GM13976 (cell line): ENCODE measurements around the gene TACC2.

Source experiments
- DNase-seq: peaks from one replicate; pipeline ENCODE4 v3.0.0; 2012; ENCODE audit warnings: low spot score
- CTCF ChIP-seq: IDR thresholded peaks from 2 replicates; pipeline ENCODE4 v1.5.1; 2012; ENCODE audit warnings: borderline replicate concordance, mild to moderate bottlenecking; ENCODE audit not compliant: insufficient read depth; ENCODE audit errors: extremely low read depth, missing control alignments, control extremely low read depth
- in situ Hi-C: fragments of 300-500 bp; cut with MboI; formaldehyde crosslinking; loops from one replicate; pipeline ENCODE4 v1.12.0; 2022; ENCODE audit warnings: low sequenced_read_pairs, mixed read lengths, inconsistent platforms; ENCODE audit not compliant: unreplicated experiment

Gene TACC2

GRCh38 chr10:121988361-121989324 is at the start of gene TACC2:
TSS of gene TACC2 (plus strand) at chr10:121989163. CDS start at chr10:122021982, 32,819 bp downstream.
- TF ChIP-seq CTCF = no peak
- in situ Hi-C loops = no loop called here
- DNase-seq = no peak

DNA sequence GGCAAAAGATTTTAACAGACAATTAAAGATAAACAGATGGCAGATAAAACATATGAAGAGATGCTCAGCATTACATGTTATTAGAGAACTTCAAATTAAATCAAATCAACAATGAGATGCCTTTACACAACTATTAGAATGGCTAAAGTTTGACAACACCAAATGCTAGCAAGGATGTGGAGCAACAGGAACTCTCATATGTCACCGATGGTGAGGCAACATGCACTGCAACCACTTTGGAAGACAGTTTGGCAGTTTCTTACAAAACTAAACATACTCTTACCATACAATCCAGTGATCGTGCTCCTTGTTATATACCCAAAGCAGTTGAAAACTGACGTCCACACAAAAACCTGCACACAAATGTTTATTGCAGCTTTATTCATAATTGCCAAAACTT is 47.4 kb upstream of the TACC2 start:
- no peak for DNase-seq
- in situ Hi-C loops = no loop called here
- TF ChIP-seq CTCF = no peak

DNA sequence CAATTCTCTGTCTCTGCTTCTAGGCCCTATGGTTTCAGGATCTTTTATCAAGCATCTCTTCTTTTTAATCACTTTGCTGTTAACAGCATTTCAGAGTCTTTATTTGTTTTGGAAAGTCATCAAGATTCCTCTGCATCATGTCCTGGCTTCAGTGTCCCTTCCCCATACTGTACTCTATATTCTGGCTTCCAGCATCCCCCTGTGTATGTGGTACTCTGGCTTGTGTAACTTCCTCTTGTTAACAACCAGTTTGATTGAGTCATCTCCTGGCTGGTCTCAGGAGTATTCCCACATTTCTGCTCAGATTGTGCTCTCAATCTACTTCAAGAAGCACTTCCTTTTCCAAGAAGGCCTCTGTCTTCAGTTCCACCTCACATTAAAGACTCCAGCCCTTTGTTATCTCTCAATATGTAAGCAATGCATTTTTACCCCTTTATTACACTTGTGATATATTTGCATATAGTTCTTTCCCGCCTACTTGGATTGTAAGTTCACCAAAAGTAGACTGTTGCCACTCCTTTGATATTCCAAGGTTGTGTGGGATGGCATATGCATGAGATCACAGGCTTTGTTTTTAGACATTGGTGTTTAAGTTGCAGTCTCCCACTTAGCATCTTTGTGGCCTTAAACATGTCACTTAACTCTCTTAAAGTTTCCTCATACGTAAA is 46.1 kb upstream of the TACC2 start:
- TF ChIP-seq CTCF = no peak
- in situ Hi-C loops = no loop called here
- no peak for DNase-seq

DNA sequence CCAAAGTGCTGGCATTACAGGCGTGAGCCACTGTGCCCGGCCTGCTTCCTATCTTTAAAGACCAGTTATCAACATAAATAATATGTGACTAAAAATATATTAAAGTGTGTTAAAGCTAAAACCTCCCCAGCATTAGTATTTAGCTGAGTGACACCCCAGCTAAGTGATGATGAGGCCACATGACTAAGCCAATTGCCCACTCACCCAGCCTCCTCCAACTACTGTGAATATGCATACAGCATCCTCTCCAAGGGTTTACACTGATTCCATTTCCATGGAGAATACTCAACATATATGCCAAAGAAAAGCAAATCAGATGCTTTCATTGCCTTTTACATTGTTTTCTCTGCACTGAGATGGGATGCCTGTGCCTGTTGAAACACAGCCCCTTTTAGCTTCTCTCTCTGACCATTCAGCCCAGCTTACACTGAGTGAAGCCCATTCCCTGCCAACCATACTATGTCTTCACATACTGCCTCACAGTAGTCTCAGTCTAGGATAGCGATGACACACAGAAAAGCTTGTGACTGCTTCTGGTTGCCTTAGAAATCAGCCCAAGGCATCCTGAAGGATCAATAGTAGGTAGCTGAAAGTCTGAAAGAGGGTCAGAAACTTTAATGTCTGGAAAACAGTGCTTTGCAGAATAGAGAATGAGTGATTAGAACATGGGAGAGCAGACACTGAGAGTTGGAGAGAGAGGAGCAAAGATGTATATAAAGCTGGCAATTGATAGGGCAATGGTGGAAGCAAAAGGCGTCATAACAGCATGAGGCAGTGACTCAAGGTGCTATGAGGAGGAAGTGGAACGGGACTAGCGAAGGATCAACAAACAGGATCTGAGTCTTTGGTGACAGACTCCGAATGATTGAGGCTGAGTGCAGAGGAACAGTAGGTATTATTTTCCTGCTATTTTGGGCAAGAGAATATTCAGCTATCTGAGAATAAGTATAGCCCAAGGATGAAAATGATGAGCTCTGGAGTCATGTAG is 41.3 kb upstream of the TACC2 start:
- in situ Hi-C loops = no loop called here
- DNase-seq = no peak
- no peak for TF ChIP-seq CTCF

- TF ChIP-seq CTCF = no peak
- in situ Hi-C loops = no loop called here
- no peak for DNase-seq
Measured at GRCh38 chr10:121949049-121949448, 39.9 kb upstream of the TACC2 start.

DNA sequence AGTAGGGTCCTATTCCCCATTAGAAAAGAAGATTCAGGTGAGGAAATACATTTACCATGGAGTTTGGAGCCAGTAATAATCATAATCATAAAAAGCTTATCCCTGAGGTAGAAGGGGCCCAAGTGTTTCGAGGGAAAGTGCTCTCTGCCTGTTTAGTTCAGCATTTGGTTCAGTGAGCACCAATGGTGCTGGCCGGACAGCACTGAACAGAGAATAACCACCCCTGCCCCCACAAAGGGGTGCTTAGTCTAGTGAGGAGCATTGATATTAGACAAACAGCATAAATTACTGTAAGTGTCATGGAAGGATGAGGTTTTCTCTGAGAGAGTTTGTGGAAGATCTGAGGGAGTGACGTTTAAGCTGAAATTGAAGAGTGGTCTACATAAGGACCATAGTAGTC is 39.5 kb upstream of the TACC2 start:
- in situ Hi-C loops = no loop called here

More for the DNA sequence above, 39.5 kb upstream of the TACC2 start:
- TF ChIP-seq CTCF = no peak
- no peak for DNase-seq
